SK-N-SH (cell line): ENCODE data around the gene OAF. TPM values are rescaled to one million over a fixed set of nuclear protein-coding genes. Genes with fewer than 3 reads are reported as not detected.

Experiments
- CTCF ChIA-PET: fragments of 300-600, 350-600 bp; formaldehyde crosslinking; extraction: SDS; loops from one replicate; lab custom pipeline; 2021; lab: Yijun Ruan, JAX
- POLR2A ChIA-PET: fragments of 350-600 bp; sonication (Branson Sonifier 250); formaldehyde crosslinking; extraction: SDS; loops from one replicate; lab custom pipeline; 2020; ENCODE audit warnings: antibody characterized with exemption, inconsistent platforms; lab: Yijun Ruan, JAX
- DNase-seq: peaks from one replicate; pipeline ENCODE4 v3.0.0; 2012
- H2AFZ ChIP-seq: fragments of 200-600 bp; sonication (generic); 2 replicates; pipeline ENCODE4 v1.8.1; 2016; ENCODE audit warnings: antibody characterized with exemption, mild to moderate bottlenecking, low read depth
- H3F3A ChIP-seq: fragments of 200-600 bp; sonication (generic); replicated peaks from 2 replicates; pipeline ENCODE3; 2016; ENCODE audit warnings: antibody characterized with exemption, mild to moderate bottlenecking; ENCODE audit not compliant: insufficient read depth
- H3K27ac ChIP-seq, 2 experiments: fragments of 200-500 bp in 1 of 2; fragments of 200-600 bp in 1 of 2; sonication (Bioruptor generic) in 1 of 2; sonication (generic), shearing (Covaris generic) in 1 of 2; 2 replicates each; pipeline versions ENCODE4 v1.5.1 to v1.6.1; 2014 to 2016; ENCODE audit warnings: low read depth in 2 of 2, inconsistent platforms in 1 of 2, low read length in 1 of 2, mild to moderate bottlenecking in 1 of 2, mixed read lengths in 1 of 2
- H3K27me3 ChIP-seq: fragments of 200-600 bp; sonication (generic), shearing (Covaris generic); 2 replicates; pipeline ENCODE4 v1.6.1; 2016; ENCODE audit warnings: mixed run types; ENCODE audit not compliant: insufficient read depth
- H3K36me3 ChIP-seq, 2 experiments: fragments of 200-500 bp in 1 of 2; fragments of 200-600 bp in 1 of 2; sonication (Bioruptor generic) in 1 of 2; sonication (generic) in 1 of 2; replicated peaks in 1 of 2; 2 replicates each; pipeline versions ENCODE3 to v1.5.1; 2014 to 2016; ENCODE audit warnings: low read length in 1 of 2, mild to moderate bottlenecking in 1 of 2; ENCODE audit not compliant: insufficient read depth in 2 of 2, control insufficient read depth in 1 of 2
- H3K4me1 ChIP-seq, 2 experiments: fragments of 200-500 bp in 1 of 2; fragments of 200-600 bp in 1 of 2; sonication (Bioruptor generic) in 1 of 2; sonication (generic), shearing (Covaris generic) in 1 of 2; 2 replicates each; pipeline versions ENCODE4 v1.5.1 to v1.6.1; 2014 to 2016; ENCODE audit warnings: low read depth in 1 of 2, low read length in 1 of 2, mixed run types in 1 of 2; ENCODE audit not compliant: insufficient read depth in 2 of 2, control insufficient read depth in 1 of 2
- H3K4me2 ChIP-seq: fragments of 200-600 bp; sonication (generic), shearing (Covaris generic); 2 replicates; pipeline ENCODE4 v1.6.1; 2017; ENCODE audit warnings: mixed run types
- H3K4me3 ChIP-seq, 2 experiments: fragments of 200-500 bp in 1 of 2; fragments of 200-600 bp in 1 of 2; sonication (Bioruptor generic) in 1 of 2; sonication (generic), shearing (Covaris generic) in 1 of 2; 2 replicates each; pipeline versions ENCODE4 v1.5.1 to v1.8.1; 2014 to 2016; ENCODE audit warnings: low read depth in 2 of 2, inconsistent platforms in 1 of 2, low read length in 1 of 2, mild to moderate bottlenecking in 1 of 2, mixed read lengths in 1 of 2, moderate library complexity in 1 of 2
- H3K79me2 ChIP-seq: fragments of 200-600 bp; sonication (generic); 2 replicates; pipeline ENCODE4 v1.8.1; 2017; ENCODE audit warnings: mild to moderate bottlenecking; ENCODE audit not compliant: insufficient read depth
- H3K9ac ChIP-seq: fragments of 200-600 bp; sonication (generic); 2 replicates; pipeline ENCODE4 v1.6.1; 2017; ENCODE audit warnings: mixed run types
- H3K9me2 ChIP-seq: fragments of 200-600 bp; sonication (generic); 2 replicates; pipeline ENCODE4 v1.6.1; 2017; ENCODE audit warnings: mixed run types
- H3K9me3 ChIP-seq: fragments of 200-600 bp; sonication (generic); 2 replicates; pipeline ENCODE4 v1.6.1; 2017; ENCODE audit warnings: mixed run types, mild to moderate bottlenecking, moderate library complexity
- H4K20me1 ChIP-seq: fragments of 200-600 bp; sonication (generic); 2 replicates; pipeline ENCODE4 v1.6.1; 2017; ENCODE audit warnings: mild to moderate bottlenecking, mixed run types; ENCODE audit not compliant: insufficient read depth
- CHD2 ChIP-seq: fragments of 150-350 bp; IDR thresholded peaks from 2 replicates; pipeline ENCODE4 v1.6.1; 2018; ENCODE audit warnings: low read length; ENCODE audit not compliant: partially characterized antibody
- ELF1 ChIP-seq: IDR thresholded peaks from 2 replicates; pipeline ENCODE4 v1.4.0; 2012
- FOXJ3 ChIP-seq: sonication (generic); formaldehyde crosslinking; IDR thresholded peaks from 2 replicates; pipeline ENCODE4 v1.5.1; 2020; ENCODE audit warnings: mild to moderate bottlenecking, missing genetic modification reagents
- FOXM1 ChIP-seq: IDR thresholded peaks from 2 replicates; pipeline ENCODE4 v1.4.0; 2012; ENCODE audit warnings: low read depth, mild to moderate bottlenecking
- RAD21 ChIP-seq: IDR thresholded peaks from 2 replicates; pipeline ENCODE4 v1.6.1; 2012; ENCODE audit warnings: mild to moderate bottlenecking, low read length
- RXRA ChIP-seq: IDR thresholded peaks from 2 replicates; pipeline ENCODE4 v1.4.0; 2012; ENCODE audit warnings: low read depth, mild to moderate bottlenecking, borderline replicate concordance
- SMC3 ChIP-seq: IDR thresholded peaks from 2 replicates; pipeline ENCODE4 v1.6.1; 2012; ENCODE audit warnings: low read depth, low read length, improper control_type of control experiment
- WGBS: methylation state at CpG from one replicate; pipeline ENCODE4 v1.1.6; 2017; ENCODE audit warnings: low lambda C conversion rate; 5-methylcytosine and 5-hydroxymethylcytosine counted together
- polyA plus RNA-seq, 3 experiments: library from polyadenylated mRNA; depleted of rRNA; stranded (reverse); fragments of >200 nt; gene quantifications; 2 replicates each; pipeline ENCODE4 v1.2.3, GENCODE V29; 2012
- TF ChIP-seq, protein P1 (sequence below): fragments of 200-600 bp; sonication (generic); IDR thresholded peaks from 2 replicates; pipeline ENCODE4 v1.6.1; 2017; ENCODE audit warnings: antibody characterized with exemption, mild to moderate bottlenecking, moderate library complexity

The OAF gene
- polyA plus RNA-seq, 1 of the 3 experiments (the other 2 are of a cell fraction), result 28.0 TPM

DNA sequence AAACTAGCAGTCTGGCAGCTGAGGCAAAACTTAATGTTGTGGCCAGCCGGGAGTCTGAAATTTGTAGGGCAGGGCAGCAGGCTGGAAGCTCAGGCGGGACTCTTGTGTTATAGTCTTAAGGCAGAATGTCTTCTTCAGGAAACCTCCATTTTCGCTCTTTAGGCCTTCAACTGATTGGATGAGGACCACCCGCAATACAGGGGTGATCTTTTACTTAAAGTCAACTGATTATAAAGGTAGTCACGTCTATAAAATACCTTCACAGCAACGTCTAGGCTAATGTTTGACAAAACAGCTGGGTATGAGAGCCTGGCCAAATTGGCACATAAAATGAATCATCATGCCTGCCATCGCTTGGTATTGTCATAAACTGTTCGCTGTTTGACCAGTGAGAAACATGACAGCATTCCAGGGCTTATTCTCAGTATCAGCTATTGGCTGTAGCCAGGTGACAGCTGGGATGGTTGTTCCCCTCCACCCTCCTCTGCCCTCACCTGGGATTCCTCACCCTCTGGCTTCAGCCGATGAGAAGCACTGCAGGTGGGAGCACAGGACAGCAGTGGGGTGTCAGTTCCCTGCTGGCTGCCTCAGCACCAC lies 22.5 kb downstream of the OAF start:
- Histone ChIP-seq H3F3A (no peaks in the 10 kb centered on the region), H3K4me3 (no peak overlapping the region), H3K9ac (no peak overlapping the region), H2AFZ (no peak overlapping the region), H3K36me3 (no peaks in the 10 kb centered on the region), H4K20me1 (no peaks in the 10 kb centered on the region), H3K79me2 (no peaks in the 10 kb centered on the region), H3K4me2 (no peak overlapping the region), H3K4me1 (peaks cover 0 to 3% of the 10 kb centered on the region in 2 experiments; a peak in 1 of 4 replicates), H3K27ac (no peak overlapping the region), H3K9me3 (no peaks in the 10 kb centered on the region), H3K27me3 (no peaks in the 10 kb centered on the region; the same call in 1 of the 2 replicates), H3K9me2 (no peaks in the 10 kb centered on the region)
- no peak for DNase-seq
- ChIA-PET CTCF (interaction anchor here (1.2 to 19.4 kb wide), 5 partner anchors 8 to 90 kb away, joined by 3 to 622 read pairs (median 43); no protein-coding TSS in a partner anchor), POLR2A (no interaction called here)
- 63% methylated on average over 9 of the region's 9 CpGs for WGBS
- no peak for TF ChIP-seq RXRA
- no peak for TF ChIP-seq ELF1
- no peak for TF ChIP-seq CHD2

DNA sequence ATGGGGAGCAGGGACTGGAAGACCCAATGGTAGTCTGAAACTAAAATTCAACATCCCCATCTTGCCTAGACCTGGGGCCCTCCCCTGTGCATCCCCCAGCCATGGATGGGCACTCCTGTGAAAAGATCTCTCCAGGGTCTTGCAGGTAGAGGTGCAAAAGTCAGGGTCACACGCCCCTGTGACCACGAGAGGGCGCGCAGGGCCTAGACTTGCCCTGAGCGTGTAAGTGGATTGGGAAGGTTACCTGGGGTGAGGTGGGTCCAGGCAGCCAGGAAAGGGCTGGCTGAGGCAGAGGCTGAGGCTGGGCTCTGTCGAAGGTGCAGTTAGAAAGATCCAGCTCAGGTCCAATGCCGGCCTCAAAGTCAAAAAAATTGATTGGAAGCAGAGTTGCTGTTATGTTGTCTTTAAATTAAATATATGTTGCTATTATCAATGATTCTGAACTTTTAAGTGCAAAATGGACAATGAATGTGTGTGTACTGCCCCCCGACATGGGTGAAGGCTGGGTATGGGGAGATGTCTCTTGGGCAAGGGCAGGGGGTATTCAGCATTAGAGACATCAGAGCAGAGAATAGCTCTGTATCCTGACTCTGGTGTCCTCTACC lies 24.3 kb downstream of the OAF start:
- no peak overlapping the region for H2AFZ ChIP-seq
- WGBS, result 40% methylated on average over 8 of the region's 8 CpGs
- no peak overlapping the region; a peak in 1 of 4 replicates for H3K4me3 ChIP-seq
- no peaks in the 10 kb centered on the region for H3K9me2 ChIP-seq
- DNase-seq, result peak; percentile 78
- no peaks in the 10 kb centered on the region for H3K9me3 ChIP-seq
- H3K27ac ChIP-seq, result no peak overlapping the region
- H3K4me1 ChIP-seq, result peaks cover 0 to 4% of the 10 kb centered on the region in 2 experiments; a peak in 1 of 4 replicates
- ChIA-PET POLR2A (interaction anchor here (1.0 to 2.4 kb wide), 2 partner anchors 65 to 90 kb away, joined by 3 to 6 read pairs; partner anchors contain the start of gene TLCD5), CTCF (interaction anchor here (0.6 to 19.4 kb wide), 30 partner anchors 10 to 827 kb away, joined by 3 to 622 read pairs (median 5); no protein-coding TSS in a partner anchor)
- H3K79me2 ChIP-seq, result no peaks in the 10 kb centered on the region
- no peaks in the 10 kb centered on the region for H3K36me3 ChIP-seq
- H3K27me3 ChIP-seq, result peaks cover 6% of the 10 kb centered on the region; the same call in 1 of the 2 replicates
- H3K4me2 ChIP-seq, result no peak overlapping the region
- no peaks in the 10 kb centered on the region for H3F3A ChIP-seq
- H4K20me1 ChIP-seq, result no peaks in the 10 kb centered on the region
- no peak overlapping the region for H3K9ac ChIP-seq
- TF ChIP-seq SMC3, result peak; percentile 93
- TF ChIP-seq RAD21, result peak; percentile 84
- TF ChIP-seq, protein P1, sequence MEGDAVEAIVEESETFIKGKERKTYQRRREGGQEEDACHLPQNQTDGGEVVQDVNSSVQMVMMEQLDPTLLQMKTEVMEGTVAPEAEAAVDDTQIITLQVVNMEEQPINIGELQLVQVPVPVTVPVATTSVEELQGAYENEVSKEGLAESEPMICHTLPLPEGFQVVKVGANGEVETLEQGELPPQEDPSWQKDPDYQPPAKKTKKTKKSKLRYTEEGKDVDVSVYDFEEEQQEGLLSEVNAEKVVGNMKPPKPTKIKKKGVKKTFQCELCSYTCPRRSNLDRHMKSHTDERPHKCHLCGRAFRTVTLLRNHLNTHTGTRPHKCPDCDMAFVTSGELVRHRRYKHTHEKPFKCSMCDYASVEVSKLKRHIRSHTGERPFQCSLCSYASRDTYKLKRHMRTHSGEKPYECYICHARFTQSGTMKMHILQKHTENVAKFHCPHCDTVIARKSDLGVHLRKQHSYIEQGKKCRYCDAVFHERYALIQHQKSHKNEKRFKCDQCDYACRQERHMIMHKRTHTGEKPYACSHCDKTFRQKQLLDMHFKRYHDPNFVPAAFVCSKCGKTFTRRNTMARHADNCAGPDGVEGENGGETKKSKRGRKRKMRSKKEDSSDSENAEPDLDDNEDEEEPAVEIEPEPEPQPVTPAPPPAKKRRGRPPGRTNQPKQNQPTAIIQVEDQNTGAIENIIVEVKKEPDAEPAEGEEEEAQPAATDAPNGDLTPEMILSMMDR, result peak; percentile 73
- TF ChIP-seq FOXJ3 (CRISPR knock-in tag), result no peak
- TF ChIP-seq FOXM1, result no peak
- TF ChIP-seq, all 33 proteins: peak for 3
